H1 (cell line): ENCODE measurements around the gene RAB31. TPM values are rescaled to one million over a fixed set of nuclear protein-coding genes. Genes with fewer than 3 reads are reported as not detected.

ENCODE experiments used
- CTCF ChIA-PET: fragments of 300-600 bp; sonication (Branson Sonifier 250); formaldehyde crosslinking; loops from one replicate; lab custom pipeline; 2021; ENCODE audit not compliant: partially characterized antibody; lab: Charles Lee
- POLR2A ChIA-PET: fragments of 300-600 bp; sonication (Branson Sonifier 250); formaldehyde crosslinking; loops from one replicate; lab custom pipeline; 2021; ENCODE audit warnings: inconsistent platforms; ENCODE audit not compliant: partially characterized antibody; lab: Charles Lee
- DNase-seq, 2 experiments: peaks; one replicate each; pipeline versions ENCODE4 v3.0.0 to v3.0.0-alpha.2; 2010 to 2022; ENCODE audit warnings: low spot score in 2 of 2, low read depth in 1 of 2, mixed read lengths in 1 of 2
- FAIRE-seq: peaks from 2 replicates; lab custom pipeline; 2011; peaks lifted over from hg19 to GRCh38; lab: Jason Lieb, UNC
- H2AFZ ChIP-seq: 2 replicates; pipeline ENCODE4 v1.8.1; 2012; ENCODE audit warnings: low read length, inconsistent platforms
- H2AK5ac ChIP-seq: 2 replicates; pipeline ENCODE4 v1.6.1; 2013; ENCODE audit warnings: low read depth, low read length
- H2BK120ac ChIP-seq: replicated peaks from 2 replicates; pipeline ENCODE3; 2013; ENCODE audit warnings: low read depth, low read length, inconsistent platforms
- H2BK12ac ChIP-seq: 2 replicates; pipeline ENCODE4 v1.6.1; 2013; ENCODE audit warnings: low read depth, low read length
- H2BK15ac ChIP-seq: 2 replicates; pipeline ENCODE4 v1.6.1; 2013; ENCODE audit warnings: low read length
- H2BK20ac ChIP-seq: 2 replicates; pipeline ENCODE4 v1.6.1; 2013; ENCODE audit warnings: low read length
- H2BK5ac ChIP-seq: 2 replicates; pipeline ENCODE4 v1.6.1; 2013; ENCODE audit warnings: low read depth, low read length
- H3K14ac ChIP-seq: 2 replicates; pipeline ENCODE4 v1.6.1; 2013; ENCODE audit warnings: inconsistent platforms; ENCODE audit not compliant: insufficient read length
- H3K18ac ChIP-seq: 2 replicates; pipeline ENCODE4 v1.6.1; 2013; ENCODE audit warnings: low read length; ENCODE audit errors: extremely low read depth
- H3K23ac ChIP-seq: 2 replicates; pipeline ENCODE4 v1.6.1; 2013; ENCODE audit warnings: inconsistent platforms; ENCODE audit not compliant: insufficient read length
- H3K23me2 ChIP-seq: 2 replicates; pipeline ENCODE4 v1.6.1; 2013; ENCODE audit warnings: low read depth, low read length
- H3K27ac ChIP-seq: 2 replicates; pipeline ENCODE4 v1.6.1; 2011; ENCODE audit warnings: low read depth, low read length, inconsistent platforms
- H3K27me3 ChIP-seq, 4 experiments: replicated peaks in 1 of 4; 1 replicate in 1 of 4; 2 replicates in 3 of 4; pipeline versions ENCODE4 v1.6.1 to v1.8.1; 2011 to 2013; ENCODE audit warnings: low read length in 3 of 4, mild to moderate bottlenecking in 3 of 4, inconsistent platforms in 2 of 4, mixed read lengths in 2 of 4, moderate library complexity in 1 of 4; ENCODE audit not compliant: control insufficient read depth in 3 of 4, insufficient read depth in 3 of 4; ENCODE audit errors: extremely low read depth in 1 of 4
- H3K36me3 ChIP-seq, 4 experiments: 2 replicates each; pipeline versions ENCODE4 v1.6.1 to v1.8.1; 2011 to 2013; ENCODE audit warnings: mild to moderate bottlenecking in 4 of 4, low read length in 3 of 4, moderate library complexity in 2 of 4, control low read depth in 1 of 4, inconsistent platforms in 1 of 4; ENCODE audit not compliant: insufficient read depth in 4 of 4, control insufficient read depth in 2 of 4
- H3K4ac ChIP-seq: replicated peaks from 2 replicates; pipeline ENCODE3; 2013; ENCODE audit warnings: low read length, low read depth, mixed read lengths, inconsistent platforms; ENCODE audit not compliant: insufficient read length
- H3K4me1 ChIP-seq, 4 experiments: replicated peaks in 1 of 4; 1 replicate in 1 of 4; 2 replicates in 3 of 4; pipeline versions ENCODE4 v1.6.1 to v1.8.1; 2011 to 2013; ENCODE audit warnings: low read length in 3 of 4, inconsistent platforms in 2 of 4, mixed read lengths in 1 of 4; ENCODE audit not compliant: insufficient read depth in 4 of 4, control insufficient read depth in 3 of 4
- H3K4me2 ChIP-seq, 2 experiments: 2 replicates each; pipeline versions ENCODE4 v1.6.1 to v1.8.1; 2011 to 2013; ENCODE audit warnings: low read depth in 2 of 2, low read length in 2 of 2, control low read depth in 1 of 2, inconsistent platforms in 1 of 2, mild to moderate bottlenecking in 1 of 2; ENCODE audit not compliant: insufficient read depth in 1 of 2
- H3K4me3 ChIP-seq, 4 experiments: fragments of 200-600, 300-600 bp in 1 of 4; sonication (generic), shearing (Covaris generic), sonication (Bioruptor Twin) in 1 of 4; 2 replicates each; pipeline versions ENCODE4 v1.5.1 to v1.8.1; 2011 to 2016; ENCODE audit warnings: low read length in 4 of 4, low read depth in 3 of 4, control low read depth in 2 of 4, inconsistent platforms in 2 of 4, mild to moderate bottlenecking in 2 of 4, mixed read lengths in 1 of 4, moderate library complexity in 1 of 4; ENCODE audit not compliant: insufficient read depth in 2 of 4; ENCODE audit errors: extremely low read depth in 1 of 4
- H3K56ac ChIP-seq: replicated peaks from 2 replicates; pipeline ENCODE3; 2013; ENCODE audit warnings: low read depth, mild to moderate bottlenecking, mixed read lengths, low read length, inconsistent platforms; ENCODE audit not compliant: insufficient read length
- H3K79me1 ChIP-seq: 2 replicates; pipeline ENCODE4 v1.6.1; 2013; ENCODE audit warnings: low read depth, low read length, control low read depth
- H3K79me2 ChIP-seq, 2 experiments: 2 replicates each; pipeline versions ENCODE4 v1.6.1 to v1.8.1; 2012 to 2013; ENCODE audit warnings: low read length in 2 of 2, mild to moderate bottlenecking in 2 of 2, inconsistent platforms in 1 of 2; ENCODE audit not compliant: insufficient read depth in 2 of 2, control insufficient read depth in 1 of 2
- H3K9ac ChIP-seq, 4 experiments: replicated peaks in 1 of 4; 1 replicate in 1 of 4; 2 replicates in 3 of 4; pipeline versions ENCODE4 v1.6.1 to v1.8.1; 2011 to 2013; ENCODE audit warnings: low read depth in 3 of 4, low read length in 3 of 4, control low read depth in 2 of 4, mild to moderate bottlenecking in 2 of 4, moderate library complexity in 2 of 4, inconsistent platforms in 1 of 4; ENCODE audit errors: extremely low read depth in 1 of 4
- H3K9me3 ChIP-seq, 2 experiments: 2 replicates each; pipeline versions ENCODE4 v1.6.1 to v1.8.1; 2012 to 2013; ENCODE audit warnings: mild to moderate bottlenecking in 2 of 2, moderate library complexity in 2 of 2, control low read depth in 1 of 2, inconsistent platforms in 1 of 2, low read depth in 1 of 2, low read length in 1 of 2, mixed read lengths in 1 of 2; ENCODE audit not compliant: insufficient read depth in 2 of 2
- H4K20me1 ChIP-seq, 2 experiments: replicated peaks in 1 of 2; 2 replicates each; pipeline versions ENCODE3 to v1.8.1; 2011 to 2013; ENCODE audit warnings: inconsistent platforms in 2 of 2, low read length in 2 of 2, mild to moderate bottlenecking in 1 of 2; ENCODE audit not compliant: insufficient read depth in 2 of 2, control insufficient read depth in 1 of 2
- H4K5ac ChIP-seq: 2 replicates; pipeline ENCODE4 v1.6.1; 2013; ENCODE audit warnings: low read length, low read depth, mixed read lengths, inconsistent platforms; ENCODE audit not compliant: insufficient read length
- H4K8ac ChIP-seq: 2 replicates; pipeline ENCODE4 v1.8.0; 2013; ENCODE audit warnings: mild to moderate bottlenecking, moderate library complexity, low read length, inconsistent platforms; ENCODE audit not compliant: insufficient read depth; ENCODE audit errors: extremely low read depth
- H4K91ac ChIP-seq: replicated peaks from 2 replicates; pipeline ENCODE3; 2013; ENCODE audit warnings: low read length, mixed read lengths, inconsistent platforms; ENCODE audit not compliant: insufficient read length
- BRCA1 ChIP-seq: IDR thresholded peaks from 2 replicates; pipeline ENCODE4 v1.6.1; 2012; ENCODE audit warnings: low read depth, low read length, improper control_type of control experiment
- CHD1 ChIP-seq: IDR thresholded peaks from 2 replicates; pipeline ENCODE4 v1.6.1; 2012; ENCODE audit warnings: low read depth, low read length, improper control_type of control experiment
- PHF8 ChIP-seq: fragments of 200-600 bp; sonication (generic); conservative IDR thresholded peaks from 2 replicates; pipeline ENCODE4 v1.7.1; 2012; ENCODE audit warnings: low read depth, mild to moderate bottlenecking, inconsistent platforms, low read length, moderate library complexity
- POLR2A ChIP-seq, 2 experiments: IDR thresholded peaks; 1 replicate in 1 of 2; 2 replicates in 1 of 2; pipeline ENCODE4 v1.6.1; 2011; ENCODE audit warnings: low read depth in 2 of 2, low read length in 2 of 2, mild to moderate bottlenecking in 2 of 2; ENCODE audit errors: control extremely low read depth in 1 of 2
- POU5F1 ChIP-seq: IDR thresholded peaks from 2 replicates; pipeline ENCODE4 v1.6.1; 2011; ENCODE audit warnings: low read depth, mild to moderate bottlenecking, low read length, moderate library complexity
- RAD21 ChIP-seq, 2 experiments: IDR thresholded peaks in 1 of 2; conservative IDR thresholded peaks in 1 of 2; 2 replicates each; pipeline ENCODE4 v1.6.1; 2011; ENCODE audit warnings: low read depth in 2 of 2, low read length in 2 of 2, improper control_type of control experiment in 1 of 2, inconsistent platforms in 1 of 2, mild to moderate bottlenecking in 1 of 2, moderate library complexity in 1 of 2
- RBBP5 ChIP-seq: IDR thresholded peaks from 2 replicates; pipeline ENCODE4 v1.7.1; 2012; ENCODE audit warnings: low read depth, mild to moderate bottlenecking, inconsistent platforms, low read length, moderate library complexity, borderline replicate concordance
- SP2 ChIP-seq: IDR thresholded peaks from 2 replicates; pipeline ENCODE4 v1.6.1; 2012; ENCODE audit warnings: mild to moderate bottlenecking, low read length, inconsistent platforms
- TBP ChIP-seq: IDR thresholded peaks from 2 replicates; pipeline ENCODE4 v1.6.1; 2011; ENCODE audit warnings: low read depth, low read length, improper control_type of control experiment
- YY1 ChIP-seq: IDR thresholded peaks from 2 replicates; pipeline ENCODE4 v1.6.1; 2011; ENCODE audit warnings: low read depth, mild to moderate bottlenecking, low read length
- ZNF274 ChIP-seq: IDR thresholded peaks from 2 replicates; pipeline ENCODE4 v1.7.0; 2012; ENCODE audit warnings: low read length, borderline replicate concordance; ENCODE audit errors: extremely low read depth
- WGBS, 2 experiments: shearing (Covaris generic) in 1 of 2; methylation state at CpG; one replicate each; pipeline versions ENCODE4 v1.1.6 to v1.1.7; 2013 to 2015; ENCODE audit warnings: low lambda C conversion rate in 2 of 2, mixed read lengths in 2 of 2, inconsistent platforms in 1 of 2, low coverage in 1 of 2, missing lambda C conversion rate in 1 of 2; ENCODE audit not compliant: insufficient replicate concordance in 2 of 2, insufficient coverage in 1 of 2, insufficient read length in 1 of 2; ENCODE audit errors: extremely low coverage in 1 of 2, missing lambda C conversion rate in 1 of 2; 5-methylcytosine and 5-hydroxymethylcytosine counted together
- polyA plus RNA-seq, 7 experiments: library from polyadenylated mRNA; depleted of rRNA in 3 of 7; stranded (reverse) in 5 of 7; unstranded in 2 of 7; fragments of >200 nt in 5 of 7; fragments of 200-250 nt in 2 of 7; gene quantifications; 1 replicate in 5 of 7; 2 replicates in 1 of 7; 4 replicates in 1 of 7; pipeline versions ENCODE4 v1.2.1 to v1.2.3, GENCODE V29; 2011 to 2013; ENCODE audit warnings: missing spikeins in 2 of 7, mixed read lengths in 2 of 7
- total RNA-seq: library from RNA; stranded (reverse); fragmentation: NEBNext Ultra II Directional; extraction: Animal tissue kit (Norgen Biotek cat#: 25700); gene quantifications from 2 replicates; pipeline ENCODE4 v1.2.1, GENCODE V29; 2021
- TF ChIP-seq, protein P1 (sequence below): IDR thresholded peaks from 2 replicates; pipeline ENCODE4 v1.6.1; 2011; ENCODE audit warnings: low read length, improper control_type of control experiment
- TF ChIP-seq, protein P2 (sequence below): IDR thresholded peaks from 2 replicates; pipeline ENCODE4 v1.6.1; 2012; ENCODE audit warnings: inconsistent platforms

Gene RAB31
- total and polyA plus RNA-seq, 2 of the 8 experiments (the other 6 are each of a cell fraction or from before 2014, with no cell fraction given) = 15.2 to 40.9 TPM

DNA sequence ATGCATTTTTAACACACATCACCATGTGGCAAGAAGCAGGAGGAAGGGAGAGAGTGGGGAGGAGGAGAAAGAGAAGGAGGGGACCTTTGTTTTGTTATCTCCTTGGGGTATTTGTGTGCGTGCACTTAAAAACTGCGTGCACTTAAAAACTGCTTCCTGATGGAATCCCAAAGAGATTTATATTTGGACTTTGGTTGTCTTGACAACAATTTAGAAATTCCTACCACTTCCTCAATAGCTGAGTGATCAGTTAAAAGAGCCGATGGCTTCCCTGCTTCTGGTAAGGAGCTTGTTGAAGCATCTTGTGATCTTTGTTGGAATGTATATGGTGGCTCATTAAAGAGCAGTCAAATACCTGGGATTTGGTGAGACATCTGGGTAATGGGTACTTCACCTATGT, 4.5 kb downstream of the RAB31 start:
- H2AK5ac ChIP-seq = no peak overlapping the region
- WGBS, 2 experiments = 69% methylated on average over 3 of the region's 3 CpGs; no CpG with 5 or more reads in 1 of the 2 experiments
- H3K56ac ChIP-seq = no peak overlapping the region
- DNase-seq = no peak
- no peak overlapping the region for H3K4me3 ChIP-seq
- H3K36me3 ChIP-seq = no peaks in the 10 kb centered on the region
- H3K27me3 ChIP-seq = peaks cover 0 to 24% (median 19%) of the 10 kb centered on the region in 4 experiments; a peak in 5 of 7 replicates
- no peak overlapping the region for H2AFZ ChIP-seq
- peaks cover 5% of the 10 kb centered on the region for H3K79me1 ChIP-seq
- no peak overlapping the region for H4K8ac ChIP-seq
- no peak overlapping the region for H2BK15ac ChIP-seq
- peaks cover 2 to 3% of the 10 kb centered on the region in 2 experiments for H4K20me1 ChIP-seq
- ChIA-PET CTCF (no interaction called here), POLR2A (no interaction called here)
- no peak overlapping the region for H3K27ac ChIP-seq
- H3K79me2 ChIP-seq = peaks cover 3 to 7% of the 10 kb centered on the region in 2 experiments; a peak in 2 of 4 replicates
- no peak overlapping the region for H2BK120ac ChIP-seq
- no peak overlapping the region for H3K9ac ChIP-seq
- no peaks in the 10 kb centered on the region for H3K9me3 ChIP-seq
- FAIRE-seq = no peak
- no peak overlapping the region for H4K5ac ChIP-seq
- no peak overlapping the region for H2BK5ac ChIP-seq
- no peak overlapping the region for H3K23ac ChIP-seq
- no peak overlapping the region for H3K18ac ChIP-seq
- peaks cover 16% of the 10 kb centered on the region; the same call in 1 of the 2 replicates for H3K23me2 ChIP-seq
- no peak overlapping the region for H3K14ac ChIP-seq
- no peak overlapping the region for H4K91ac ChIP-seq
- no peak overlapping the region for H2BK12ac ChIP-seq
- H3K4ac ChIP-seq = no peak overlapping the region
- no peak overlapping the region for H3K4me2 ChIP-seq
- H2BK20ac ChIP-seq = no peak overlapping the region
- peaks cover 4 to 9% (median 8%) of the 10 kb centered on the region in 4 experiments; a peak in 4 of 7 replicates for H3K4me1 ChIP-seq
- TF ChIP-seq TBP = no peak
- no peak for TF ChIP-seq CHD1
- no peak for TF ChIP-seq RBBP5
- no peak for TF ChIP-seq SP2
- TF ChIP-seq POLR2A (IDR thresholded peaks at IDR 0.05; ENCODE audit: control extremely low read depth in 1 of 2, low read depth in 2 of 2, low read length in 2 of 2) = no peak
- TF ChIP-seq POU5F1 = no peak
- TF ChIP-seq, protein P1, sequence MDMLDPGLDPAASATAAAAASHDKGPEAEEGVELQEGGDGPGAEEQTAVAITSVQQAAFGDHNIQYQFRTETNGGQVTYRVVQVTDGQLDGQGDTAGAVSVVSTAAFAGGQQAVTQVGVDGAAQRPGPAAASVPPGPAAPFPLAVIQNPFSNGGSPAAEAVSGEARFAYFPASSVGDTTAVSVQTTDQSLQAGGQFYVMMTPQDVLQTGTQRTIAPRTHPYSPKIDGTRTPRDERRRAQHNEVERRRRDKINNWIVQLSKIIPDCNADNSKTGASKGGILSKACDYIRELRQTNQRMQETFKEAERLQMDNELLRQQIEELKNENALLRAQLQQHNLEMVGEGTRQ = no peak
- no peak for TF ChIP-seq YY1
- TF ChIP-seq PHF8 = no peak
- TF ChIP-seq RAD21 (IDR thresholded peaks at IDR 0.05 in 1 of 2, conservative IDR thresholded peaks at IDR 0.05 in 1 of 2; ENCODE audit: low read depth in 2 of 2, low read length in 2 of 2) = no peak
- no peak for TF ChIP-seq BRCA1
- TF ChIP-seq, protein P2, sequence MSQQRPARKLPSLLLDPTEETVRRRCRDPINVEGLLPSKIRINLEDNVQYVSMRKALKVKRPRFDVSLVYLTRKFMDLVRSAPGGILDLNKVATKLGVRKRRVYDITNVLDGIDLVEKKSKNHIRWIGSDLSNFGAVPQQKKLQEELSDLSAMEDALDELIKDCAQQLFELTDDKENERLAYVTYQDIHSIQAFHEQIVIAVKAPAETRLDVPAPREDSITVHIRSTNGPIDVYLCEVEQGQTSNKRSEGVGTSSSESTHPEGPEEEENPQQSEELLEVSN = no peak
- TF ChIP-seq ZNF274 = no peak
